Mesendoderm (in vitro differentiated cells): Measurements from ENCODE around the gene TMEM101.
"Not testable (repeated sequence)": the region's sequence is repeated elsewhere in the genome, so short reads cannot be mapped to it uniquely, and the experiment has no call there.

Source experiments
- DNase-seq: peaks from one replicate; pipeline ENCODE4 v3.0.0; 2013
- H2AK5ac ChIP-seq: 2 replicates; pipeline ENCODE4 v1.6.1; 2013; ENCODE audit warnings: low read length, inconsistent platforms
- H2BK120ac ChIP-seq: 2 replicates; pipeline ENCODE4 v1.6.1; 2013; ENCODE audit warnings: low read depth, mild to moderate bottlenecking, low read length, moderate library complexity, mixed read lengths
- H2BK15ac ChIP-seq: replicated peaks from 2 replicates; pipeline ENCODE4 v1.6.1; 2013; ENCODE audit warnings: low read depth, mild to moderate bottlenecking, moderate library complexity
- H2BK5ac ChIP-seq: 2 replicates; pipeline ENCODE4 v1.6.1; 2013; ENCODE audit warnings: low read length, inconsistent platforms
- H3K18ac ChIP-seq: 2 replicates; pipeline ENCODE4 v1.6.1; 2013; ENCODE audit warnings: mild to moderate bottlenecking, low read length, mixed read lengths
- H3K23ac ChIP-seq: one replicate; pipeline ENCODE4 v1.6.1; 2013; ENCODE audit warnings: low read length
- H3K27ac ChIP-seq: 2 replicates; pipeline ENCODE4 v1.5.1; 2013; ENCODE audit warnings: low read depth, mild to moderate bottlenecking, inconsistent platforms, low read length, moderate library complexity
- H3K27me3 ChIP-seq: 2 replicates; pipeline ENCODE4 v1.6.1; 2013; ENCODE audit warnings: low read length, control low read depth, mild to moderate bottlenecking, inconsistent platforms; ENCODE audit not compliant: insufficient read depth, poor library complexity
- H3K36me3 ChIP-seq: 2 replicates; pipeline ENCODE4 v1.6.1; 2013; ENCODE audit warnings: low read length, inconsistent platforms; ENCODE audit not compliant: control insufficient read depth, insufficient read depth
- H3K4ac ChIP-seq: one replicate; pipeline ENCODE4 v1.6.1; 2013; ENCODE audit warnings: low read depth, mild to moderate bottlenecking, low read length, moderate library complexity
- H3K4me1 ChIP-seq: 2 replicates; pipeline ENCODE4 v1.6.1; 2013; ENCODE audit warnings: low read depth, low read length, inconsistent platforms; ENCODE audit not compliant: control insufficient read depth
- H3K4me2 ChIP-seq: 2 replicates; pipeline ENCODE4 v1.6.1; 2013; ENCODE audit warnings: low read length
- H3K4me3 ChIP-seq: 2 replicates; pipeline ENCODE4 v1.5.1; 2013; ENCODE audit warnings: mild to moderate bottlenecking, low read length
- H3K56ac ChIP-seq: one replicate; pipeline ENCODE4 v1.6.1; 2013; ENCODE audit warnings: low read length
- H3K79me1 ChIP-seq: 2 replicates; pipeline ENCODE4 v1.6.1; 2013; ENCODE audit warnings: low read length, inconsistent platforms
- H3K79me2 ChIP-seq: 2 replicates; pipeline ENCODE4 v1.6.1; 2013; ENCODE audit warnings: mild to moderate bottlenecking, low read length; ENCODE audit not compliant: control insufficient read depth, insufficient read depth
- H3K9ac ChIP-seq: 2 replicates; pipeline ENCODE4 v1.6.1; 2013; ENCODE audit warnings: low read length, inconsistent platforms
- H4K5ac ChIP-seq: one replicate; pipeline ENCODE4 v1.6.1; 2013; ENCODE audit warnings: low read length
- H4K8ac ChIP-seq: one replicate; pipeline ENCODE4 v1.6.1; 2013; ENCODE audit warnings: low read depth, mild to moderate bottlenecking, control low read depth, low read length, moderate library complexity
- WGBS: extraction: QIAGEN DNeasy Blood & Tissue Kit; methylation state at CpG from one replicate; pipeline ENCODE4 v1.1.7; 2013; ENCODE audit warnings: low lambda C conversion rate, missing lambda C conversion rate; ENCODE audit not compliant: insufficient coverage; ENCODE audit errors: extremely low coverage; 5-methylcytosine and 5-hydroxymethylcytosine counted together

TMEM101 gene

DNA sequence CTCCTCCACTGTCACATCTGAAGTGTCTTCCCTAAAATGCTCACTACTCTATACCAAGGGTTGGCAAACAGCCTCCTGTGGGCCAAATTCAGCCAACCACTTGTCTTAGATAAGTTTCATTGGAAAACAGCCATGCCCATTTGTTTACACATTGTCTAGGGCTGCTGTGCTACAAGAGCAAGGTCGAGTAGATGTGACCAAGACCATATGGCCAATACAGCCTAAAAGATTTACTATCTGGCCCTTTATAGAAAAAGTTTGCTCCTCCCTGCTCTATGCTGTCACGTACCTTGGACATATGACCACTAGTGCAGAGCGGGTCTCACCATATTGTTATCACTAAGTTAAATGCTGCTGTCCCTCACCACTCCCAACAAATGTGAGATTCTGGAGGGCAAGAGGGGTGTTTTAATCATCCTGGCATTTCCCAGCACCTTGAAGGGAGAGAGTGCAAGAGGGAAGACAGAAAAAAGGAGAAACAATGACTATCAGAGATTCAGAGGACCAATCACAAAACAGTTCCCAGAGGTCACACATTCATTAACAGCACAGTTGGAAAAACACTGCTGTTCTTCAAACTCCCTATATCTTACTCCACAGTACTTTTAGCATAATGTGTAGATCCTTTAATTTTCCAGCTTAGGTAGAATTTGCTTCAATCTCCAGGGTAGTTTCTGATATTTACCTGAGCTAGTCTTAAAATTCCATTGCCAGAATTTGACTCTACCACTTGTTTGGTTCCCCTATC is 38.5 kb upstream of the TMEM101 start:
- Histone ChIP-seq H3K4me1 (no peaks in the 10 kb centered on the region), H3K56ac (no peak overlapping the region), H3K4me2 (no peak overlapping the region), H2BK5ac (no peak overlapping the region), H4K8ac (no peak overlapping the region), H3K23ac (no peak overlapping the region), H3K79me2 (peaks cover 50% of the 10 kb centered on the region), H4K5ac (no peak overlapping the region), H3K27me3 (no peaks in the 10 kb centered on the region), H3K36me3 (peaks cover 8% of the 10 kb centered on the region), H2BK15ac (no peak overlapping the region), H3K27ac (no peak overlapping the region), H3K4me3 (no peak overlapping the region), H3K18ac (no peak overlapping the region), H2BK120ac (no peak overlapping the region), H3K9ac (no peak overlapping the region), H3K4ac (no peak overlapping the region), H3K79me1 (peaks cover 18% of the 10 kb centered on the region), H2AK5ac (no peak overlapping the region)
- DNase-seq, result no peak
- no CpG with 5 or more reads among the region's 3 CpGs for WGBS

DNA sequence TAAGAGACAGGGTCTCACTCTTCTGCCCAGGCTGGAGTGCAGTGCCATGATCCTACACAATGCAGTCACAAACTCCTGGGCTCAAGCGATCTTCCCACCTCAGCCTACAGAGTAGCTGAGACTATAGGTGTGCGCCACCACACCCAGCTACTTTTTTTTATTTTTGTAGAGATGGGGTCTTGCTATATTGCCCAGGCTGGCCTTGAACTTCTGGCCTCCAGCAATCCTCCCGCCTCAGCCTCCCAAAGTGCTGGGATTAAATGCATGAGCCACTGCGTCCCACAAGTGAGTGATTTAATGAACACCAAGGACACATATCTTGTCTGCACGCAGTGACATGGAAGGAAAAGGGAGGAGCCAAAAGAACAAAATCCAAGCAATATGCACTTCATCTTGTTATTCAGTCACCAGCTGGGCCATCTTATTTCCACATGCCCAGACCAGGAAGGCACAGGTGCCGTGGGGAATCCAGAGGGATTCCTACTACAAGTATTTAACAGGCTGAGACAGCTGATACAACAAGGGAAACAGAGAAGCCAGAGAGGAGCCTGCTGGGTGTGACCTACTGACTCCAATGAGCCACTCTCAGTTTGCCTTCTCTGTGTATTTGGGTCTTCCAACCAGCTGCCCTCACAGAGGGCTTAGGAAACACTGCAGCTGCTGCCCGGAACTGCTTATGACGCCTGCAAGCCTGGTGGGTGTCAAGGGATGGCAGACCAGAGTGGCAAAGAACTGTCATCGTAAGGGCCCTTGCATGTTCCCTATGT is 34.7 kb upstream of the TMEM101 start:
- Histone ChIP-seq H3K79me2 (peaks cover 41% of the 10 kb centered on the region), H3K9ac (no peak overlapping the region), H3K4ac (no peak overlapping the region), H2BK15ac (no peak overlapping the region), H3K79me1 (peaks cover 16% of the 10 kb centered on the region), H3K18ac (no peak overlapping the region), H3K4me2 (no peak overlapping the region), H3K4me3 (no peak overlapping the region), H4K5ac (no peak overlapping the region), H3K36me3 (peaks cover 8% of the 10 kb centered on the region), H2AK5ac (no peak overlapping the region), H3K4me1 (no peaks in the 10 kb centered on the region), H3K27me3 (no peaks in the 10 kb centered on the region), H3K27ac (no peak overlapping the region), H2BK120ac (no peak overlapping the region), H3K56ac (no peak overlapping the region), H2BK5ac (no peak overlapping the region), H4K8ac (no peak overlapping the region), H3K23ac (no peak overlapping the region)
- no peak for DNase-seq
- WGBS, result no CpG with 5 or more reads among the region's 9 CpGs

GRCh38 chr17:44046893-44047292 is 32.1 kb upstream of the TMEM101 start:
- H4K8ac ChIP-seq, H3K4me3 ChIP-seq, H3K27ac ChIP-seq, H3K79me1 ChIP-seq, H2BK15ac ChIP-seq, H3K9ac ChIP-seq, H2BK5ac ChIP-seq, H3K4ac ChIP-seq, H2AK5ac ChIP-seq, H3K36me3 ChIP-seq, H3K18ac ChIP-seq, H3K23ac ChIP-seq, H3K4me1 ChIP-seq, H2BK120ac ChIP-seq, H3K56ac ChIP-seq, DNase-seq, H4K5ac ChIP-seq, H3K4me2 ChIP-seq, H3K27me3 ChIP-seq: not testable (repeated sequence)
- WGBS, result no CpG with 5 or more reads among the region's 7 CpGs
- H3K79me2 ChIP-seq, result peaks cover 39% of the 10 kb centered on the region

- Histone ChIP-seq H2BK5ac (no peak overlapping the region), H3K9ac (no peak overlapping the region)
Observed at GRCh38 chr17:44045486-44045885, 30.7 kb upstream of the TMEM101 start.

DNA sequence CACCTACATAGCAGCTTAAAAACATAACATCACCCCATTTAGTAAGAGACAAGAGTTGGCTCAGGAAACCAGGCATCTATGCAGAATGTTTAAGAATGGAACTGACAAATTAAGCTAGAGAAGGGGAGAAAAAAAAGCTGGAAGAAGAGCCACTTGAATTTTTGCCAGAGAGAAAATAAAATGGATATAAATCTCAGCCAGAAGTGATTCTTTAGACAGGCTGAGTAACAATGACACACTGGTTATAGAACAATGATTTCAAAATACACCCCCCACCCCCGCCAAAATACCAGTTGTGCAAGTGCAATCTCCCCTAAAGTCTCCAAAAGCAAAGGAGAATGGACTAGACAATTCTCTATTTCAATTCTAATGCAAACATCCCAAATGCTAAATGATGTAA is 29.3 kb upstream of the TMEM101 start:
- Histone ChIP-seq H3K4ac (no peak overlapping the region), H3K56ac (no peak overlapping the region), H4K5ac (no peak overlapping the region), H3K23ac (no peak overlapping the region), H2BK15ac (no peak overlapping the region), H3K79me2 (peaks cover 42% of the 10 kb centered on the region), H4K8ac (no peak overlapping the region), H3K27me3 (no peaks in the 10 kb centered on the region), H2BK120ac (no peak overlapping the region), H3K4me1 (no peaks in the 10 kb centered on the region), H3K4me3 (no peak overlapping the region), H3K27ac (no peak overlapping the region), H3K18ac (no peak overlapping the region), H2AK5ac (no peak overlapping the region), H2BK5ac (no peak overlapping the region), H3K9ac (no peak overlapping the region), H3K79me1 (peaks cover 8% of the 10 kb centered on the region), H3K36me3 (peaks cover 6% of the 10 kb centered on the region), H3K4me2 (no peak overlapping the region)
- DNase-seq, result no peak
- WGBS, result no CpG with 5 or more reads among the region's 1 CpG

More at GRCh38 chr17:44045486-44045885, 30.7 kb upstream of the TMEM101 start:
- H2AK5ac ChIP-seq, result no peak overlapping the region
- H2BK15ac ChIP-seq, result no peak overlapping the region
- H3K18ac ChIP-seq, result no peak overlapping the region
- no peak overlapping the region for H3K4ac ChIP-seq
- no peak overlapping the region for H3K23ac ChIP-seq
- no peak for DNase-seq
- peaks cover 44% of the 10 kb centered on the region for H3K79me2 ChIP-seq
- no peaks in the 10 kb centered on the region for H3K27me3 ChIP-seq
- H3K4me1 ChIP-seq, result no peaks in the 10 kb centered on the region
- H3K4me3 ChIP-seq, result no peak overlapping the region
- no peak overlapping the region for H4K5ac ChIP-seq
- no peak overlapping the region for H3K56ac ChIP-seq
- H2BK120ac ChIP-seq, result no peak overlapping the region
- H3K36me3 ChIP-seq, result peaks cover 4% of the 10 kb centered on the region
- H3K79me1 ChIP-seq, result peaks cover 7% of the 10 kb centered on the region
- no peak overlapping the region for H4K8ac ChIP-seq
- no peak overlapping the region for H3K27ac ChIP-seq
- WGBS, result no CpG with 5 or more reads among the region's 4 CpGs
- H3K4me2 ChIP-seq, result no peak overlapping the region
